HPDE6-E6E7 (cell line): ENCODE results near the gene PROK1.
"Not testable (repeated sequence)": the region's sequence is repeated elsewhere in the genome, so short reads cannot be mapped to it uniquely, and the experiment has no call there.

Source experiments
- DNase-seq: peaks from one replicate; pipeline ENCODE4 v3.0.0; 2011; ENCODE audit warnings: missing footprints; ENCODE audit errors: extremely low spot score

The PROK1 gene

DNA sequence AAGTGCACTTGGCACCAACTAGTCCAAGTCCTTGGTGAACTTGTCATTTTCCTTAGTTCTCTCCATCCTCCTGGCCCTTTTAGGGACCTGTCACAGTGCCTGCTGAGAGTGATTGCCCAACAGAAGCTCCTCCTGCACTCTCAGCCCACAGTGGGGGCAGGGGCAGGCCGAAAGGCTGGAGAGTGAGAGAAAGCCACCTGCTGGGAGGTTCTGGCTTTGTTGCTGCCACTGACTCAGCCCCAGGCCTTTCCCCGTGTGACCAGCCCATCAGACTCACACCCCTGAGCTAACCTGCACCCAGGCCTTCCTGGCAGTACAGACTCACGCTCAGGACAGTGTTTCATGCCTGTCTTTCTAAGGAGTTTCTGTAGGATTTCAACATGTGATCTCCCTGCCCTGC, 17.1 kb upstream of the PROK1 start:
- DNase-seq = peak; percentile 86

DNA sequence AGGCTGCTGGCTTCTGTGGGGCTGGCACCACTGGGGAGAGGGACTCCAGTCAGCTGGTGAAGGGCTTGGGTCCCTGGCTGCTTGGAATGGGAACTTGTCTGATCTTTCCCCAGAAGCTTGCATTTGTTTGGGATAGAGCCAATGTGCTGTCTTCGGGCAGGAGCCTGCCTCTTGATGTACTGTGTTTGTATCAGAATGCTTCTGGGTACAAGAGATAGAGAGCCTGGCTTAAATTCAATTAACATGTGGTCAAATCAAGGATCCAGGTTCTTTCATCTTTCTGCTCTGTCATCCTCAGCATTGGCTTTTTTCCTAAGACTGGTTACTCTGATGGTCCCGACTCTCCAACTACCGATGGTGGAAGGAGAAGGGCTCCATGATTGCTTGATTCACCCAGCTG, 16.0 kb upstream of the PROK1 start:
- DNase-seq = no peak

DNA sequence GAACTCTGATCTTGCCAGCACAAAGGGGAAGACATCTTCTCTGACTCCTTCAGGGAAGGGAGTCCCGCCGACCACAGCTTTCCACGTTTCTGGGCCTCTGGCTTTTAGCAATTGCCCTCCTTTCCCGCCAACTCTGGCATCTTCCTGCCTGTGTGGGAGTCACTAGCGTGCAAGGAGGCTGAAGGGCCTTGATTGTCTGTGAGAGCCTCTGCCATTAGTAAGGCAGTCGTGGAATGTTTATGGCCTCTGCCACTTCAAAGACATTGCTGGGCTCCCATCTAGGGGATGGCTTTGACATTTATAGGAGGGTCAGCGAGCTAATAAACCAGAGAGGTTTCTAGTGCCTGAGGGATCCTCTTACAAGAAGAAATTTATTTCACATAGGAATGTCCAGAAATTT, 14.3 kb upstream of the PROK1 start:
- no peak for DNase-seq

DNA sequence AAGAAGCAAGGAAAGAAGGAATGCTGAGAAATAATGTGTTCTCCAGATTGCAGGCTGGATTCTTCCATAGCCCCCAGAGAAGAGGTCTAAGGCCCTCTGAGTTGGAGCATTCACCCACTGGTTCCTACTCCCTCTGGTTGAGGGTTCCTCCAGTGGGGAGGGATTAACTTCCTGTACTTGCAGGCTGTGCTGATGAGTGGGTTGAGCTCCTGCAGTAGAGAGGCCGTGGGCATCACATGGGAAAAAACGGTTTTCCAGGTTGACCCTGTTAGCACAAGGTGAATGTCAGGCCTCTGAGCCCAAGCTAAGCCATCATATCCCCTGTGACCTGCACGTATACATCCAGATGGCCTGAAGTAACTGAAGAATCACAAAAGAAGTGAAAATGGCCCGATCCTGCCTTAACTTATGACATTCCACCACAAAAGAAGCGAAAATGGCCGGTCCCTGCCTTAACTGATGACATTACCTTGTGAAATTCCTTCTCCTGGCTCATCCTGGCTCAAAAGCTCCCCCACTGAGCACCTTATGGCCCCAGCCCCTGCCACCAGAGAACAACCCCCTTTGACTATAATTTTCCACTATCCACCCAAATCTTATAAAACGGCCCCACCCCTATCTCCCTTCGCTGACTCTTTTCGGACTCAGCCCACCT, 13.2 kb upstream of the PROK1 start:
- DNase-seq = not testable (repeated sequence)

DNA sequence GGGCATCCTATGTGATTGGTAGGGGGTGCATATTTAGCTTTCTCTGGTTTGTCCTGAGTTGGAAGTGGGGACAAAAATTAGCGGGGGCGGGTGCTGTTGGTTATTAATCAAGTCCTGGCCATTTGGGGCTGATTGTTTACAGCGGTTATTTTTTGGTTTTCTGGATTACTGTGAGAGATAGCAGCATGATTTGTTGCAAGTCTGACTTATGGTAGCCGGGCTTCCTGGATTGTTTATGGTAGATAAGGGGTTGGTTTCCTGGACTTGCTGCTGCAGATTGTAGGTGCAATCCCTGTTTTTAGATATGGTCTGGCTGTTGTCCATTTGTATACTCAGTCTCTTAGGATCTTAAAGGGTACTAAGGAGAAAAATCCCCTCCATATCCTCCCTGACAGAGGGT, 12.1 kb upstream of the PROK1 start:
- no peak for DNase-seq

DNA sequence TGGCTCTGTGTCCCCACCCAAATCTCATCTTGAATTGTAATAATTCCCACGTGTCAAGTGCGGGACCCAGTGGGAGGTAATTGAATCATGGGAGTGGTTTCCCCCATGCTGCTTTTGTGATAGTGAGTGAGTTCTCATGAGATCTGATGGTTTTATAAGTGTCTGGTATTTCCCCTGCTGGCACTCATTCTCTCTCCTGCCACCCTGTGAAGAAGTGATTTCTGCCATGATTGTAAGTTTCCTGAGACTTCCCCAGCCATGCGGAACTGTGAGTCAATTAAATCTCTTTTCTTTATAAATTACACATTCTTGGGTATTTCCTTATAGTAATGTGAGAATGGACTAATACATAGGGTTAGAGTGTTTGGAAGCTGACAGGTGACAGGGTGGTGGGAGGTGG, 11.1 kb upstream of the PROK1 start:
- not testable (repeated sequence) for DNase-seq

DNA sequence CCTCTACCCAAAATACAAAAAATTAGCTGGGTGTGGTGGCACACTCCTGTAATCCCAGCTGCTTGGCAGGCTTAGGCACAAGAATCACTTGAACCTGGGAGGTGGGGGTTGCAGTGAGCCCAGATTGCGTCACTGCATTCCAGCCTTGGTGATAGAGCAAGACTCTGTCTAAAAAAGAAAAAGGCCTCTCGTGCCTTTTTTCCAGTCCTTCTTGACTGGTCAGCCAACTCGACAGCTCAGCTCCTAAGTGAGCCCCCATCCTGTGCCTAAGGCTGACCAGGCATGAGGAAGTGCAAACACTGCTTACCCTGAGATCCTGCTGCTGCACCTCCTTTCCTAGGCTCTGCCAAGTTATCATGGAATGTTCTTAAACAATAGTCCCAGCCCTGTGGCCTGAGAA, 10.1 kb upstream of the PROK1 start:
- no peak for DNase-seq

DNA sequence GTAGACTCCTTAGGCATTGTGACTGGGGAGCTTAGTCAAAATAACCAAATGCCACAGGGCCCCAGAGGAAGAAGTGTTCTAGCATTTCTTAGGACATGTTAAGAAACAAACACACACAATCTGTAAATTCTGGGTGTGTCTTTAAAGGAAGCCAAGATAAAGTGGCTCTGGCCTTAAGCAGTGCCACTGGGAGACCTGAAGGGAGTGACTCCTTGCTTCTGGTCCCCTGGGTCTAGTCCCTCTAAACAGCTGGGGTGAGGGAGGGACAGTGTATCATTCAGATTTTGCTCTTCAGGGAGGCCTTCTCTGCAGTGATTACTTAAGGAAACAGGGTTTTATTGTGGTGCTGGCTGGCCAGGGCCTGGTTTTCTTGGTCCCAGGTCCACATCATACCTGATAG, 9.1 kb upstream of the PROK1 start:
- no peak for DNase-seq

DNA sequence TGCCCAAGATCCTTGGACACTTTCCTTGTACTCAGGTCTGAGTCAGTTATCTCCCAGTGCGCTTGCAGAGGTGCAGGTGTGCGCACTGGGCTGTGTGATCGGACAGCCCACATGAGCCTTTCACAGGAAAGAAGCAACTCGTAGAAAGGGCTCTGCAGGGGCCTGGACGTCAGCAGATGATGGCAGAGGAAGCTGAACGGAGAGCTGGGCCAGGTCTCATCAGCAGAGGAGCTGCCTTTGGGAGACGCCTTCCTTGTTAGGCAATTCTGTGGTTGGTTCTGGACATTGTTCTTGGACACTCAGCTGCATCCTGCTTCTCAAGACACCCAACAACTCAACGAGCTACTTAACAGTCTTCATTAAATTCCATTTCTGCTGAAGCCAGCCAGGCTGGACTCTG, 7.5 kb upstream of the PROK1 start:
- DNase-seq = no peak

DNA sequence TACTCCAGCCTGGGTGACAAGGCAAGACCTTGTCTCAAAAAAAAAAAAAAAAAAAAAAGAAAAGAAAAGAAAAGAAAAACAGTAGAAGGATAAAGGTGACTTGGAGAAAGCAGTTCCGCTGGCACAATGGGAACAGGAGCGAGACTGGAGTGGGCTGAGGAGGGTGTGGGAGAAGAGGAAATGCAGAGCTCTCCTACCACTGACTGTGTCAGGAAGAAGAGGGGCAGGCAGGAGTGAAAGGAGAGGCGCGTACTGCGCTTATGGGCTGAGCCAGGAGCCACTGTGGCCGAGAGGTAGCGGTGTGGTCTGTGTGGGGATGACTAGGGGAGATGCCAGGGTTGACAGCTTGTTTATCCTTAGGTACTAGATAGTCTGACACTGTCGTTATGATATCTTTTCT, 6.4 kb upstream of the PROK1 start:
- DNase-seq = no peak

DNA sequence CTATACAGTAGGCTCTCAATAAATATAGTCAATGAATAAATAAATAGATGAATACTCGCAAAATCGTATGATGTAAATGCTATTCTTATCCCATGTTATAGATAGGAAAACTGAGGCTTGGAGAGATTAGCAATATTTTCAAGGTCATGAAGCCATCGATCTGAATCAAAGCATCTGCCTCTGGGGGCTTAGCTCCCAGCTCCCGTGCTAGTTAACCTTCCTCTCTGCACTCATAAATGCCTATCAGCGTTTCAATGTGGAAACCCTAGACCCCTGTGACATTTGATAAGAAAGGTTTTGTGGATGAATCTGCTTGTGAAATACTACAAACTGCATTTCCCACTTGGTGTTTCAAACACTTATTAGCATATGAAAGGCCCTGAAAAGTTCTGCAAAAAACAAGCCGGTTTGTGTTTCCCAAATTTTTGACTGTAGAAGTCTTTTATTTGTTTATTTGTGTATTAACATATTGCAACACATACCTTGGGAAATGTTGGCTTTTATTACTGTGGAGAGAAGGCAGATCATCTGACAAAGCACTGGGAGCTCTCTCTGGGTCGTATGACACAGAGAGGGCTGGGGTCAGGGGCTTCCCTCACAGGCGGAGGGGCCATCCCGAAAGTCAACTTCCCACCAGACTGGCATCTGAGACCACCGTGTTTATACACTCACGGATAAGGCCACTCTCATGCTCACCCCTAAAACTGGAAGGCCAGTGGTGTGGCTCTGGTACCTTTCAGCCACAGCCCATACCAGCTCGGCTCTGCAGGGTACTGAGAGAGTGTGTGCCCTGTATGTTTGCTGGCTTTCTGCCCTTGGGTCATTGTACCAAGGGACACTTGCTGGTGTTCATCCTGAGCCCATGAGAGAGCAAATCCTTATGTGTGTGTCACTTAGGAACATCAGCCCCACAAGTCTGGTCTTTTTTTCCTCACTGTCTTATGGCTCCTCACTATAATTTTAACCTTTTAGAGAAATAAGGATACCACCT, 993 bp upstream of the PROK1 start:
- no peak for DNase-seq

DNA sequence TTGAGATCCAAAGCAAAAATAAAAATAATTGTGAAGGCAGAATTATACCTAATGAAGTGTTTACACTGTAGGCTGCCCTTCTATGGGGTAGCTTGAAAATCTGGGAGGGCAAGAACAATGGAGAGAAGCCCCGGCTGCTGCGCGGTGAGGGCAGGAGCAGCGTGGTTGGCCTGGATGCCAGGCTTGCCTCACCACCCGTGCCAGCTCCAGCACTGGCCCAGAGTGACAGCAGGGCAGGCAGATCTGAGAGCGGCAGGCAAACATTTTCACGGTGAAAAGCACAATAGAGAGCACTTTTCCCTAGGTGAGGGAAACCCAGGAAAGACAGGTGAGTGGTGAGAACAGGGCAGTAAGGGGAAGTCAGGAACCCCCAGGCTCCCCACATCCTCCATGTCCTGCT, 1.4 kb downstream of the PROK1 start:
- no peak for DNase-seq

DNA sequence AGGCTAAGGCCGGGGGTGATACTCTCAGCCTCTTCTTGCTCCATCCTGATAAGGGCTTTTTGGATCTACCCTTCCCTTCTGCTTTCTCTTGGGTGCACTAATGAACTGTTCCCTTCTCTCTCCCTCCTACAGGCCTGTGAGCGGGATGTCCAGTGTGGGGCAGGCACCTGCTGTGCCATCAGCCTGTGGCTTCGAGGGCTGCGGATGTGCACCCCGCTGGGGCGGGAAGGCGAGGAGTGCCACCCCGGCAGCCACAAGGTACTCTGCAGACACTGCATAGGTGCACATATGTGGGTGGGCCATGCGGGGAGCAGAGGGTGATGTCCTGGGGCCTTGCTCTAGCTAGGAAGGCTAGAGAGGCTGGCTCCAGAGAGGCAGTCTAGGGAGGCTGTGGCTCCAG, 2.9 kb downstream of the PROK1 start:
- DNase-seq = no peak

DNA sequence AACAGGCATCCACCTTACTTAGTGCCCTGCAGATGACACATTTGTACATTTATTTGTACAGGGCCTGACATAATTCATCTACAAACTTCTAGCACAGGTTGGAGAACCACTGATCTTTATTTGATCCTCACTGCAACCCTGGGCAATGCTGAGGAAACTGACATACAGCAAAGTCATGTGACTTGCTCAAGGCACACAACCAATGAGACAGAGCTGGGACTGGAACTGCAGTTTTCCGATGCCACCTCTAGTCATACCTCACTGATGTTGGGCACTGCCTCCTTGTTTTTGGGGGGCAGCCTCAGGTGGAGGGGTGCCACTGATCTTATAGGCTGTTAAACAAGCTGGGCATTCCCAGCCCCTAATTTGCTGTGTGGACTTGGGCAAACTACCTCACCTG, 3.4 kb downstream of the PROK1 start:
- DNase-seq = no peak

DNA sequence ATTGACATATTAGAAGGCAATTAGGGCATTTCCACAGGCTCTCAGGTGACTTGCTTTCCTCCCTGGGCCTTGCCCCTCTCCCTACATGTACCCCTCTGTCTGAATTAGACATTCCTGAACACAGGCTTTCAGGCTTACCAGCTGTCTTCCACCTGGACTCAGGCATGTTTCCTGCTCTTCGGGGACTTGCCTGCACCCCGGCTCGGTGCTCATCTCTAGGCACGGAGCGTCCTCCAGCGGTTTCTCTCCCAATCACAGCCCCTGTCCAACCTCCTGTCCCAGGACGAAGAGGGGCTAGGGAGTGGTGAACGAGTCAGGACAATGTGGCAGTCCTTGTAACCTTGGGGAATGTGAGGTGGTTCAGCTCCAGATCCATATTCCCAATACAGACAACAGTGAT, 4.2 kb downstream of the PROK1 start:
- no peak for DNase-seq

DNA sequence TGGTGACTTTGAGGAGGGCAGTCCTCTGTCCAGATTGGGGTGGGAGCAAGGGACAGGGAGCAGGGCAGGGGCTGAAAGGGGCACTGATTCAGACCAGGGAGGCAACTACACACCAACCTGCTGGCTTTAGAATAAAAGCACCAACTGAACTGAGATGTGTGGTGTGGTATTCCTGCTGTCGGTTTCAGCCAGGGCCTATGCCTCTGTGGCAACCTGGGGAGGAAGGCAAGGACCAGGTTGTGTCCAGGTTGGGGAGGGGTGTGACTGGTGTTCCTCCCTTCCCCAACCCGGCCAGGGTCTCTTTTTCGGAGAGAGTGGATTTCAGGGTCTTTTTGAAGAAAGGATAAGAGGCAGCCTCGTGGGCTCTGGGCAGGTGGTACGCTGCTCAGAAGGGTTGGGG, 6.3 kb downstream of the PROK1 start:
- DNase-seq = no peak

DNA sequence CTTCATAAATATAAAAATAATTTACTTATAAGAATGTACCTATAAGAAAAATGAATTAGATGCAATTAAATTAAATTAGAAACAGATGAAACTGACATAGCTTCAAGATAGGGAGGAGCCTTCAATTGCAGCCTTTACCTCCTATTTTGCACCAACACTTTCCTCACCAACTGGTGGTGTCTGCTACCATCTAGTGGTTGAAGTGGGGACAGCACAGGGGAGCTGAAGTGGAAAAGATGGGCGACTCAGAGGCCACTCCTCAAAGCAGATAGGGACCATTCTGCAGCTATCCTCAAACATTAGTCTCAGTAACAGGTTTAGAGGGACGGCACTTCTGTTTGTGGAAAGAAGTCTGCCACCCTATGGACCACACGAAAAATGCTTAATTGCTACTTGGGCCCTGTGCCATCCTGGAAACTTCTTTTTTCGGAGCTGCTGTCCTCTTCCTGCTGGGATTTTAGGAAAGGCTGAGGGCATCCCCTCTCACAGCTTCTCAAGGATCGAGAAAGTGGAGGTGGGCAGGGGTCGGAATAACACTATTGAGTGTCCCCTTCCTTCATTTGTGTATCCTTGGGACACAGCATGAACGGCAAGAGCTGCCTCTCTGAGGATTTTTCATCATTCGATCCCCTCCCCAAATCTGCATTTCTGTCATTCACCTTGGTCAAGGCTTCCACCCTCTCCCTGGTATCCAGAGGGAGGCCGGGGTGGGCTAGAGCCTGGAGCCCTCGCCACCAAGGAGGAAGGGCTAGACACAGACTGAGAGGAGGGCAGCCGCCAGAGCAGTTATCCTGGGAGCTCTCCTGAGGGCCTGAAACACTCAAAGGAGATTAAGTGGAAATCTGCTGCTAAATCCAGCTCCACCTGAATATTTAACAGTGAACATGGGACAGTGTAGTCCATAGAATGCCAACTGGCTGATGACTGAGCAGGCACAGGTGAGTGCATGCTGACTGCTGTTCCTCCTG, 9.6 kb downstream of the PROK1 start:
- peak; percentile 64 for DNase-seq

DNA sequence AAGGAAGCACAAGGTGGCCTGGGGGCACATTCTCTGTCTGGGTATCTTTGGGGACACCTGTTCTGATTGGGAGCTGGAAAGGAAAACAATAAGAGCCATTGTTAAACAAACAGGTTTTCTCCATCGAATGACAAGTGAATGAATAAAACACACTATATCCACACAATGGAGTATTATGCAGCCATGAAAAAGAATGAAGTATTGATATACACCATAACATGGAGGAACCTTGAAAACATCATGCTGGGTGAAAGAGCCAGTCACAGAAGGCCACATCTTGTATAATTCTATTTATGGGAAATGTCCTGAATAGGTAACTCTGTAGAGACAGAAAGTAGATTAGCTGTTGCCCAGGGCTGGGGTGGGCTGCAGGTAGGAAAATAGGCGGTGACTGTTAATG, 11.1 kb downstream of the PROK1 start:
- no peak for DNase-seq

DNA sequence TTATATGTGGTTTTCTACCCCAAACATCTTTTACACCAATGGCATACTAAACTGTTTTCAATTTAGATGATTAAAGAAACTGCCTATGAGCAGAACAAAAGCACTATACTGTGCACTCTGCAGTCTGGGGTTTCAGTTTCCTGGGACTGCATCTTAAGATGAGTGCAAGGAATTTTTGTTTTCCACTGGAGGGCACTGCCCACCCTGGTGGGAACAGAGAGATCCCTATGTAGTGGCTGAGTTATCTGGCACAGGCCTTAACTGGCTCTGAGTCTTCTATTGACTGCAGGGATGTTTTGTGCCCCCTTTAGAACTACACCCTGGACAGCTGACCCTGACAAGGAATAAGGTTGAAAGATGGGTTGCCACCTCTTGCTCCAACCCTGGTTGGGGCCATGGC, 12.0 kb downstream of the PROK1 start:
- no peak for DNase-seq

DNA sequence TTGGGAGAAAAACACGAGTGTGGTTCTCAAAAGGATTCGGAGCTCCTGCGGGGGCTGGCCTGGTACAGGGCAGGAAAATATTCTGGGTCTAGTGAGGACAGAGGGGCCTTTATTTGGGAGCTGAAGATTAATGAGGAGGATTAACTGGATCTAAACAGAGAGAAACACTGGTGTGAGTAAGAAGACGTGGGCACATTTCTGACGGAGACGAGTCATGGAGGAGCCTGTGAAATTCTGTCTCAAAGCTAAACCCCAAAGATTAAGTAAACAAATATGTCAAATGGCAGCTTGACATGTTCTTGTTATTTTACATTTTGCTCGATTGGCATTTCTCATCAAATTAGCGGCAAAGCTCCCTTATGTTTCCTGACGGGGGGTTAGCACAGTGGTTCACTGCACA, 12.8 kb downstream of the PROK1 start:
- no peak for DNase-seq

DNA sequence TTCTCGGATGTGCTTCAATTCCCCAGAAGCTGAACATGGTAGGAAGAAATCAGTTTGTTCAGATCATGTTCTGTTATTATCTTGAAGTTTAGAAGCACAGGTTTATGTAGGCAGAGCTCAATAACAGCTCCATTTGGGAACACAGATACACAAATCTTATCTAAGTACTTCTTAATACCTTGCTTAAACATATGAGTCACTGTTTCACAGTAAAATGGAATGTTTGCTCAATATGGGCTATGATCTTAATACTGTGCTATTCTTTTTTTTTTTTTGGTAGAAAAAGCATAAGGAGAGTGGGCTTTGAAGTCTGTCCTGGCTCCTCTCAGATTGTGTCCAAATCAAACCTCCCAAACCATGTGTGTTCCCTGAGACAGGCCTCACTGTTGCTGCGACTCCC, 13.4 kb downstream of the PROK1 start:
- no peak for DNase-seq
